Effector memory CD8-positive, alpha-beta T cell (primary cell): Measurements from ENCODE around the gene C7orf25.

Experiments used
- ATAC-seq: fragments of 150-1000 bp; cut with Tn5 transposase; replicated peaks from 2 replicates; pipeline ENCODE4 v1.10.0; 2021; ENCODE audit warnings: mild to moderate bottlenecking, moderate library complexity
- DNase-seq, 3 experiments: peaks; one replicate each; pipeline ENCODE4 v3.0.0; 2021
- H3K27ac Mint-ChIP-seq, 2 donors: one replicate each; pipeline ENCODE4 v1.8.0; 2022; ENCODE audit warnings: mild to moderate bottlenecking in 2 of 2, mixed read lengths in 2 of 2, moderate library complexity in 2 of 2
- H3K27me3 Mint-ChIP-seq, 2 donors: one replicate each; pipeline ENCODE4 v1.8.0; 2022; ENCODE audit warnings: mixed read lengths in 2 of 2
- H3K36me3 Mint-ChIP-seq: one replicate; pipeline ENCODE4 v1.8.0; 2022; ENCODE audit warnings: mild to moderate bottlenecking, moderate library complexity, mixed read lengths; ENCODE audit not compliant: insufficient read depth
- H3K4me1 Mint-ChIP-seq, 2 donors: one replicate each; pipeline ENCODE4 v1.8.0; 2022; ENCODE audit warnings: low read depth in 2 of 2, mixed read lengths in 2 of 2
- H3K4me3 Mint-ChIP-seq, 2 donors: one replicate each; pipeline ENCODE4 v1.8.0; 2022; ENCODE audit warnings: mild to moderate bottlenecking in 2 of 2, mixed read lengths in 2 of 2, moderate library complexity in 2 of 2
- H3K9me3 Mint-ChIP-seq, 2 donors: one replicate each; pipeline ENCODE4 v1.8.0; 2022; ENCODE audit warnings: mixed read lengths in 2 of 2

The C7orf25 gene

GRCh38 chr7:42922017-42922753, 10.3 kb upstream of the C7orf25 start:
- Mint-ChIP-seq H3K36me3 (peaks cover 80% of the 10 kb centered on the region), H3K27ac (no peak overlapping the region), H3K9me3 (no peaks in the 10 kb centered on the region), H3K4me3 (no peak overlapping the region), H3K27me3 (no peaks in the 10 kb centered on the region), H3K4me1 (peaks cover 1 to 6% of the 10 kb centered on the region in 2 donors)
- DNase-seq, result no peak
- no peak for ATAC-seq

- Mint-ChIP-seq H3K9me3 (no peaks in the 10 kb centered on the region), H3K4me3 (no peak overlapping the region), H3K4me1 (peaks cover 9 to 11% of the 10 kb centered on the region in 2 donors), H3K36me3 (peaks cover 44% of the 10 kb centered on the region), H3K27me3 (no peaks in the 10 kb centered on the region), H3K27ac (peak overlapping the region; percentile 23 to 54)
- ATAC-seq (no peak), DNase-seq (no peak)
Observed at GRCh38 chr7:42915356-42915755, 3.5 kb upstream of the C7orf25 start.

- Mint-ChIP-seq H3K27ac (peak overlapping the region in 1 of 2 donors; percentile 18), H3K27me3 (no peaks in the 10 kb centered on the region), H3K9me3 (no peaks in the 10 kb centered on the region), H3K4me1 (peaks cover 11 to 19% of the 10 kb centered on the region in 2 donors), H3K36me3 (peaks cover 36% of the 10 kb centered on the region), H3K4me3 (no peak overlapping the region)
- no peak for DNase-seq
- no peak for ATAC-seq
Observed at GRCh38 chr7:42914421-42915045, 2.7 kb upstream of the C7orf25 start.

GRCh38 chr7:42914009-42914408, 2.1 kb upstream of the C7orf25 start:
- ATAC-seq, result no peak
- no peak for DNase-seq
- Mint-ChIP-seq H3K4me3 (no peak overlapping the region), H3K27me3 (no peaks in the 10 kb centered on the region), H3K36me3 (peaks cover 32% of the 10 kb centered on the region), H3K27ac (peak overlapping the region in 1 of 2 donors; percentile 18), H3K4me1 (peaks cover 11 to 20% of the 10 kb centered on the region in 2 donors), H3K9me3 (no peaks in the 10 kb centered on the region)

- H3K27ac Mint-ChIP-seq, result peak overlapping the region in 1 of 2 donors; percentile 18
- DNase-seq (no peak), ATAC-seq (no peak)
- peaks cover 28% of the 10 kb centered on the region for H3K36me3 Mint-ChIP-seq
- H3K4me3 Mint-ChIP-seq, result no peak overlapping the region
- H3K9me3 Mint-ChIP-seq, result no peaks in the 10 kb centered on the region
- peaks cover 11 to 22% of the 10 kb centered on the region in 2 donors for H3K4me1 Mint-ChIP-seq
- no peaks in the 10 kb centered on the region for H3K27me3 Mint-ChIP-seq
Observed at GRCh38 chr7:42913591-42913990, 1.7 kb upstream of the C7orf25 start.

GRCh38 chr7:42910306-42910705, 1.6 kb downstream of the C7orf25 start:
- peaks cover 7% of the 10 kb centered on the region for H3K36me3 Mint-ChIP-seq
- DNase-seq (no peak), ATAC-seq (no peak)
- H3K27me3 Mint-ChIP-seq, result no peaks in the 10 kb centered on the region
- H3K4me1 Mint-ChIP-seq, result peaks cover 20 to 33% of the 10 kb centered on the region in 2 donors
- peak overlapping the region in 1 of 2 donors; percentile 85 for H3K4me3 Mint-ChIP-seq
- no peaks in the 10 kb centered on the region for H3K9me3 Mint-ChIP-seq
- H3K27ac Mint-ChIP-seq, result no peak overlapping the region

- ATAC-seq (no peak), DNase-seq (no peak)
- Mint-ChIP-seq H3K27ac (no peak overlapping the region), H3K4me3 (no peak overlapping the region), H3K36me3 (peaks cover 3% of the 10 kb centered on the region), H3K27me3 (no peaks in the 10 kb centered on the region), H3K4me1 (peaks cover 20 to 33% of the 10 kb centered on the region in 2 donors), H3K9me3 (no peaks in the 10 kb centered on the region)
Observed at GRCh38 chr7:42907316-42907715, 4.6 kb downstream of the C7orf25 start.

GRCh38 chr7:42906181-42906580, 5.7 kb downstream of the C7orf25 start:
- H3K27ac Mint-ChIP-seq, result peak overlapping the region in 1 of 2 donors; percentile 35
- peaks cover 16 to 30% of the 10 kb centered on the region in 2 donors for H3K4me1 Mint-ChIP-seq
- H3K4me3 Mint-ChIP-seq, result no peak overlapping the region
- H3K27me3 Mint-ChIP-seq, result no peaks in the 10 kb centered on the region
- peaks cover 1% of the 10 kb centered on the region for H3K36me3 Mint-ChIP-seq
- H3K9me3 Mint-ChIP-seq, result no peaks in the 10 kb centered on the region
- DNase-seq (no peak), ATAC-seq (no peak)

- DNase-seq, result no peak
- no peaks in the 10 kb centered on the region for H3K36me3 Mint-ChIP-seq
- ATAC-seq, result no peak
- peaks cover 0 to 1% of the 10 kb centered on the region in 2 donors for H3K9me3 Mint-ChIP-seq
- H3K4me1 Mint-ChIP-seq, result peaks cover 1 to 4% of the 10 kb centered on the region in 2 donors
- H3K27ac Mint-ChIP-seq, result no peak overlapping the region
- peaks cover 0 to 5% of the 10 kb centered on the region in 2 donors for H3K27me3 Mint-ChIP-seq
- no peak overlapping the region for H3K4me3 Mint-ChIP-seq
Observed at GRCh38 chr7:42902331-42902730, 9.5 kb downstream of the C7orf25 start.

GRCh38 chr7:42900842-42901241, 11.0 kb downstream of the C7orf25 start:
- Mint-ChIP-seq H3K27ac (no peak overlapping the region), H3K4me1 (peaks cover 4 to 5% of the 10 kb centered on the region in 2 donors), H3K27me3 (peaks cover 7 to 17% of the 10 kb centered on the region in 2 donors), H3K9me3 (peaks cover 0 to 1% of the 10 kb centered on the region in 2 donors), H3K4me3 (no peak overlapping the region), H3K36me3 (no peaks in the 10 kb centered on the region)
- DNase-seq, result no peak
- ATAC-seq, result no peak

GRCh38 chr7:42893346-42894240, 18.3 kb downstream of the C7orf25 start:
- no peak overlapping the region for H3K4me3 Mint-ChIP-seq
- DNase-seq, result no peak
- no peak for ATAC-seq
- no peaks in the 10 kb centered on the region for H3K36me3 Mint-ChIP-seq
- H3K27ac Mint-ChIP-seq, result no peak overlapping the region
- H3K4me1 Mint-ChIP-seq, result peaks cover 10 to 12% of the 10 kb centered on the region in 2 donors
- peaks cover 21 to 43% of the 10 kb centered on the region in 2 donors for H3K27me3 Mint-ChIP-seq
- H3K9me3 Mint-ChIP-seq, result peaks cover 0 to 9% of the 10 kb centered on the region in 2 donors

- ATAC-seq (no peak), DNase-seq (no peak)
- Mint-ChIP-seq H3K27me3 (peaks cover 17 to 27% of the 10 kb centered on the region in 2 donors), H3K4me1 (peaks cover 9 to 15% of the 10 kb centered on the region in 2 donors), H3K27ac (peak overlapping the region in 1 of 2 donors; percentile 55), H3K36me3 (peaks cover 7% of the 10 kb centered on the region), H3K4me3 (peak overlapping the region in 1 of 2 donors; percentile 67), H3K9me3 (no peaks in the 10 kb centered on the region)
Observed at GRCh38 chr7:42886893-42887505, 24.9 kb downstream of the C7orf25 start.

- H3K36me3 Mint-ChIP-seq, result peaks cover 7% of the 10 kb centered on the region
- no peaks in the 10 kb centered on the region for H3K9me3 Mint-ChIP-seq
- peaks cover 11 to 27% of the 10 kb centered on the region in 2 donors for H3K27me3 Mint-ChIP-seq
- no peak overlapping the region for H3K4me3 Mint-ChIP-seq
- no peak overlapping the region for H3K27ac Mint-ChIP-seq
- no peak for DNase-seq
- peaks cover 9 to 15% of the 10 kb centered on the region in 2 donors for H3K4me1 Mint-ChIP-seq
- no peak for ATAC-seq
Observed at GRCh38 chr7:42886129-42886528, 25.7 kb downstream of the C7orf25 start.
